ENCODE data around the gene GTF2IRD1. TPM values are rescaled to one million over a fixed set of nuclear protein-coding genes. Genes with fewer than 3 reads are reported as not detected.
A peak's percentile ranks its signal among the peaks of the same experiment; 100 is the strongest.
"Not testable (repeated sequence)": the region's sequence is repeated elsewhere in the genome, so short reads cannot be mapped to it uniquely, and the experiment has no call there.

GTF2IRD1 gene
- total RNA-seq, result 10 to 100 TPM; 18.9 to 29.9 (median 21.4) TPM
- 10.6 TPM for polyA plus RNA-seq
- long read RNA-seq, donor 1, partial matches to known transcripts, result 14 of 34 reads
- long read RNA-seq, donor 1, other reads (novel, unspliced or antisense), result 14 of 34 reads
- long read RNA-seq, donor 2, transcript GTF2IRD1-202 (27 exons, 3,077 nt), result major isoform, 5 of 14 reads
- long read RNA-seq, donor 2, partial matches to known transcripts, result 2 of 14 reads
- long read RNA-seq, donor 2, other reads (novel, unspliced or antisense), result 7 of 14 reads
- long read RNA-seq, donor 3, transcript GTF2IRD1-202 (27 exons, 3,077 nt), result major isoform, 20 of 76 reads
- long read RNA-seq, donor 3, transcript GTF2IRD1-201 (27 exons, 3,430 nt), result minor isoform, 7 of 76 reads
- long read RNA-seq, donor 3, partial matches to known transcripts, result 29 of 76 reads
- long read RNA-seq, donor 3, other reads (novel, unspliced or antisense), result 19 of 76 reads
- long read RNA-seq, donor 4, transcript GTF2IRD1-202 (27 exons, 3,077 nt), result major isoform, 7 of 19 reads
- long read RNA-seq, donor 4, partial matches to known transcripts, result 3 of 19 reads
- long read RNA-seq, donor 4, other reads (novel, unspliced or antisense), result 9 of 19 reads

GRCh38 chr7:74453322-74454011 is at the start of gene GTF2IRD1:
GTF2IRD1 (plus strand) TSS chr7:74453906; CDS start chr7:74508081, 54,175 bp downstream.
- intact Hi-C loops (cut with DNase I), result loop anchor here in 2 of 4 donors (10.0 kb wide), 2 partner anchors 111 to 201 kb away; partner anchors contain the start of gene GTF2I (in 1 of the 2)
- Histone ChIP-seq H3K27me3 (ENCODE audit: control insufficient read depth, insufficient read depth) (no peaks in the 10 kb centered on the region), H3K27ac (ENCODE audit: low read length) (peak within 1 kb of the TSS; percentile 87), H3K9me3 (ENCODE audit: control insufficient read depth, low read length) (no peaks in the 10 kb centered on the region), H3K4me3 (ENCODE audit: low read length) (peak within 1 kb of the TSS; percentile 97), H3K4me1 (ENCODE audit: control insufficient read depth, insufficient read depth, low read length) (no peaks in the 10 kb centered on the region)
- DNase-seq, result peak; percentile 73 to 89 (median 84)
- peak; percentile 67 to 68 for ATAC-seq
- 1% methylated on average over 58 of the region's 62 CpGs for WGBS

GRCh38 chr7:74404388-74404700 is 49.4 kb upstream of the GTF2IRD1 start:
- DNase-seq (peak in 1 of 3 donors; percentile 6), ATAC-seq (no peak)
- H3K4me3 ChIP-seq (ENCODE audit: low read length), result no peak overlapping the region
- no peaks in the 10 kb centered on the region for H3K9me3 ChIP-seq (ENCODE audit: control insufficient read depth, low read length)
- H3K27me3 ChIP-seq (ENCODE audit: control insufficient read depth, insufficient read depth), result no peaks in the 10 kb centered on the region
- no peaks in the 10 kb centered on the region for H3K4me1 ChIP-seq (ENCODE audit: control insufficient read depth, insufficient read depth, low read length)
- no peak overlapping the region for H3K27ac ChIP-seq (ENCODE audit: low read length)
- intact Hi-C loops (cut with DNase I), result loop anchor here in 3 of 4 donors (5.0 to 10.0 kb wide), 5 partner anchors 197 to 537 kb away; no protein-coding TSS in a partner anchor
- 91% methylated on average over 8 of the region's 8 CpGs for WGBS

GRCh38 chr7:74404741-74405140 is 49.0 kb upstream of the GTF2IRD1 start:
- no peak overlapping the region for H3K4me3 ChIP-seq (ENCODE audit: low read length)
- H3K27me3 ChIP-seq (ENCODE audit: control insufficient read depth, insufficient read depth), result no peaks in the 10 kb centered on the region
- DNase-seq (peak in 1 of 3 donors; percentile 7), ATAC-seq (peak in 1 of 2 donors; percentile 5)
- no peak overlapping the region for H3K27ac ChIP-seq (ENCODE audit: low read length)
- 82% methylated on average over 15 of the region's 15 CpGs for WGBS
- intact Hi-C loops (cut with DNase I), result loop anchor here in 3 of 4 donors (5.0 to 10.0 kb wide), 5 partner anchors 197 to 537 kb away; no protein-coding TSS in a partner anchor
- H3K4me1 ChIP-seq (ENCODE audit: control insufficient read depth, insufficient read depth, low read length), result no peaks in the 10 kb centered on the region
- H3K9me3 ChIP-seq (ENCODE audit: control insufficient read depth, low read length), result no peaks in the 10 kb centered on the region

- ATAC-seq, result no peak
- Histone ChIP-seq H3K4me3 (ENCODE audit: low read length) (no peak overlapping the region), H3K27me3 (ENCODE audit: control insufficient read depth, insufficient read depth) (no peaks in the 10 kb centered on the region), H3K9me3 (ENCODE audit: control insufficient read depth, low read length) (no peaks in the 10 kb centered on the region), H3K4me1 (ENCODE audit: control insufficient read depth, insufficient read depth, low read length) (no peaks in the 10 kb centered on the region), H3K27ac (ENCODE audit: low read length) (no peak overlapping the region)
- 67% methylated on average over 31 of the region's 31 CpGs for WGBS
- intact Hi-C loops (cut with DNase I), result loop anchor here in 2 of 4 donors (10.0 kb wide), 2 partner anchors 289 to 341 kb away; no protein-coding TSS in a partner anchor
- DNase-seq, result peak in 2 of 3 donors; percentile 9 to 60
Measured at GRCh38 chr7:74405191-74405898, 48.4 kb upstream of the GTF2IRD1 start.

GRCh38 chr7:74405899-74406512 is 47.7 kb upstream of the GTF2IRD1 start:
- Histone ChIP-seq H3K9me3 (ENCODE audit: control insufficient read depth, low read length) (no peaks in the 10 kb centered on the region), H3K27me3 (ENCODE audit: control insufficient read depth, insufficient read depth) (no peaks in the 10 kb centered on the region), H3K27ac (ENCODE audit: low read length) (no peak overlapping the region), H3K4me1 (ENCODE audit: control insufficient read depth, insufficient read depth, low read length) (no peaks in the 10 kb centered on the region), H3K4me3 (ENCODE audit: low read length) (no peak overlapping the region)
- no peak for ATAC-seq
- 81% methylated on average over 20 of the region's 20 CpGs for WGBS
- intact Hi-C loops (cut with DNase I), result loop anchor here in 2 of 4 donors (10.0 kb wide), 2 partner anchors 289 to 341 kb away; no protein-coding TSS in a partner anchor
- no peak for DNase-seq

GRCh38 chr7:74407958-74408357 is 45.7 kb upstream of the GTF2IRD1 start:
- Histone ChIP-seq H3K27ac (ENCODE audit: low read length) (no peak overlapping the region), H3K4me3 (ENCODE audit: low read length) (no peak overlapping the region), H3K27me3 (ENCODE audit: control insufficient read depth, insufficient read depth) (no peaks in the 10 kb centered on the region), H3K9me3 (ENCODE audit: control insufficient read depth, low read length) (no peaks in the 10 kb centered on the region), H3K4me1 (ENCODE audit: control insufficient read depth, insufficient read depth, low read length) (no peaks in the 10 kb centered on the region)
- intact Hi-C loops (cut with DNase I), result loop anchor here in 2 of 4 donors (10.0 kb wide), 2 partner anchors 287 to 343 kb away; no protein-coding TSS in a partner anchor
- no peak for DNase-seq
- no peak for ATAC-seq
- WGBS, result 61% methylated on average over 4 of the region's 4 CpGs

GRCh38 chr7:74409571-74409970 is 44.1 kb upstream of the GTF2IRD1 start:
- WGBS, result 76% methylated on average over 7 of the region's 7 CpGs
- ATAC-seq, result no peak
- Histone ChIP-seq H3K27ac (ENCODE audit: low read length) (no peak overlapping the region), H3K4me1 (ENCODE audit: control insufficient read depth, insufficient read depth, low read length) (no peaks in the 10 kb centered on the region), H3K4me3 (ENCODE audit: low read length) (no peak overlapping the region), H3K27me3 (ENCODE audit: control insufficient read depth, insufficient read depth) (no peaks in the 10 kb centered on the region), H3K9me3 (ENCODE audit: control insufficient read depth, low read length) (no peaks in the 10 kb centered on the region)
- no peak for DNase-seq
- intact Hi-C loops (cut with DNase I), result loop anchor here in 2 of 4 donors (10.0 kb wide), 2 partner anchors 285 to 345 kb away; no protein-coding TSS in a partner anchor

- no peak overlapping the region for H3K4me3 ChIP-seq (ENCODE audit: low read length)
- H3K27ac ChIP-seq (ENCODE audit: low read length), result no peak overlapping the region
- H3K4me1 ChIP-seq (ENCODE audit: control insufficient read depth, insufficient read depth, low read length), result no peaks in the 10 kb centered on the region
- H3K9me3 ChIP-seq (ENCODE audit: control insufficient read depth, low read length), result no peaks in the 10 kb centered on the region
- intact Hi-C loops (cut with DNase I), result loop anchor here in 1 of 4 donors (10.0 kb wide), 2 partner anchors 244 to 634 kb away; partner anchors contain the start of gene GTF2I
- 71% methylated on average over 2 of the region's 2 CpGs for WGBS
- ATAC-seq (no peak), DNase-seq (no peak)
- H3K27me3 ChIP-seq (ENCODE audit: control insufficient read depth, insufficient read depth), result no peaks in the 10 kb centered on the region
Measured at GRCh38 chr7:74410772-74411171, 42.9 kb upstream of the GTF2IRD1 start.

- ATAC-seq; DNase-seq; H3K4me3 ChIP-seq (ENCODE audit: low read length); H3K9me3 ChIP-seq (ENCODE audit: control insufficient read depth, low read length); H3K4me1 ChIP-seq (ENCODE audit: control insufficient read depth, insufficient read depth, low read length); H3K27me3 ChIP-seq (ENCODE audit: control insufficient read depth, insufficient read depth); H3K27ac ChIP-seq (ENCODE audit: low read length): not testable (repeated sequence)
- intact Hi-C loops (cut with DNase I), result loop anchor here in 1 of 4 donors (10.0 kb wide), 2 partner anchors 243 to 633 kb away; partner anchors contain the start of gene GTF2I
- WGBS, result 77% methylated on average over 5 of the region's 5 CpGs
Measured at GRCh38 chr7:74411571-74411970, 42.1 kb upstream of the GTF2IRD1 start.

GRCh38 chr7:74412056-74412455 is 41.6 kb upstream of the GTF2IRD1 start:
- intact Hi-C loops (cut with DNase I), result loop anchor here in 1 of 4 donors (10.0 kb wide), 2 partner anchors 243 to 633 kb away; partner anchors contain the start of gene GTF2I
- no peak for DNase-seq
- H3K27me3 ChIP-seq (ENCODE audit: control insufficient read depth, insufficient read depth), result no peaks in the 10 kb centered on the region
- no peak for ATAC-seq
- no peak overlapping the region for H3K4me3 ChIP-seq (ENCODE audit: low read length)
- WGBS, result 20% methylated on average over 4 of the region's 4 CpGs
- no peaks in the 10 kb centered on the region for H3K4me1 ChIP-seq (ENCODE audit: control insufficient read depth, insufficient read depth, low read length)
- no peaks in the 10 kb centered on the region for H3K9me3 ChIP-seq (ENCODE audit: control insufficient read depth, low read length)
- H3K27ac ChIP-seq (ENCODE audit: low read length), result no peak overlapping the region
